B cell (primary cell): Measurements from ENCODE around the gene EEF1E1. TPM values are rescaled to one million over a fixed set of nuclear protein-coding genes. Genes with fewer than 3 reads are reported as not detected.

Experiments
- ATAC-seq: fragments of 200-7000 bp; cut with Tn5 transposase; one replicate; pipeline ENCODE4 v1.10.0; 2021; ENCODE audit warnings: low read depth, mild to moderate bottlenecking, moderate number of reproducible peaks, moderate library complexity
- CTCF ChIA-PET: fragments of 350-600 bp; sonication (Branson Sonifier 250); formaldehyde crosslinking; loops from one replicate; lab custom pipeline; 2021; ENCODE audit warnings: antibody characterized with exemption, inconsistent platforms; lab: Charles Lee
- POLR2A ChIA-PET: fragments of 350-600 bp; sonication (Branson Sonifier 250); formaldehyde crosslinking; loops from one replicate; lab custom pipeline; 2021; ENCODE audit warnings: antibody characterized with exemption; lab: Charles Lee
- DNase-seq: peaks from one replicate; pipeline ENCODE4 v3.0.0; 2013
- H2AFZ ChIP-seq: 2 replicates; pipeline ENCODE4 v1.6.1; 2012; ENCODE audit warnings: mild to moderate bottlenecking, low read depth, low read length; ENCODE audit not compliant: insufficient read depth, poor library complexity, severe bottlenecking
- H3K27ac ChIP-seq, 2 donors: 1 replicate in 1 of 2; 2 replicates in 1 of 2; pipeline ENCODE4 v1.5.1; 2012 to 2013; ENCODE audit warnings: low read length in 2 of 2, mild to moderate bottlenecking in 2 of 2, moderate library complexity in 1 of 2
- H3K27me3 ChIP-seq, 4 experiments: fragments of 200-600 bp in 1 of 4; sonication (generic) in 1 of 4; replicated peaks in 1 of 4; 1 replicate in 2 of 4; 2 replicates in 2 of 4; pipeline versions ENCODE4 v1.6.1 to v1.7.0; 2013 to 2016; ENCODE audit warnings: low read length in 3 of 4, mild to moderate bottlenecking in 2 of 4, mixed read lengths in 1 of 4, moderate library complexity in 1 of 4; ENCODE audit not compliant: insufficient read depth in 4 of 4, control insufficient read depth in 3 of 4; ENCODE audit errors: control extremely low read depth in 1 of 4
- H3K36me3 ChIP-seq, 2 experiments: replicated peaks in 1 of 2; 1 replicate in 1 of 2; 2 replicates in 1 of 2; pipeline versions ENCODE4 v1.6.1 to v1.7.1; 2013; ENCODE audit warnings: low read length in 1 of 2; ENCODE audit not compliant: insufficient read depth in 2 of 2, control insufficient read depth in 1 of 2; ENCODE audit errors: control extremely low read depth in 1 of 2, extremely low read depth in 1 of 2
- H3K4me1 ChIP-seq, 2 donors: fragments of 200-600 bp in 1 of 2; sonication (generic) in 1 of 2; 1 replicate in 1 of 2; 2 replicates in 1 of 2; pipeline versions ENCODE4 v1.5.1 to v1.6.1; 2013 to 2017; ENCODE audit warnings: low read length in 2 of 2; ENCODE audit not compliant: control insufficient read depth in 2 of 2, insufficient read depth in 2 of 2
- H3K4me2 ChIP-seq: replicated peaks from 2 replicates; pipeline ENCODE3; 2012; ENCODE audit warnings: mild to moderate bottlenecking, low read depth, low read length; ENCODE audit not compliant: poor library complexity, severe bottlenecking
- H3K4me3 ChIP-seq, 5 experiments: fragments of 200-600 bp in 1 of 5; sonication (generic) in 1 of 5; 1 replicate in 3 of 5; 2 replicates in 2 of 5; pipeline versions ENCODE4 v1.5.1 to v1.7.0; 2011 to 2016; ENCODE audit warnings: low read length in 4 of 5, mild to moderate bottlenecking in 4 of 5, low read depth in 2 of 5, control low read depth in 1 of 5, moderate library complexity in 1 of 5; ENCODE audit not compliant: insufficient read depth in 1 of 5; ENCODE audit errors: control extremely low read depth in 1 of 5, extremely low read depth in 1 of 5
- H3K79me2 ChIP-seq: fragments of 200-600 bp; sonication (generic); one replicate; pipeline ENCODE4 v1.6.0; 2016; ENCODE audit warnings: low read length; ENCODE audit not compliant: control insufficient read depth, insufficient read depth
- H3K9ac ChIP-seq: fragments of 200-600 bp; sonication (generic); 2 replicates; pipeline ENCODE4 v1.6.1; 2017; ENCODE audit warnings: mild to moderate bottlenecking, low read length, moderate library complexity
- H3K9me3 ChIP-seq, 3 donors: one replicate each; pipeline versions ENCODE4 v1.6.1 to v1.7.1; 2013; ENCODE audit warnings: low read length in 2 of 3; ENCODE audit not compliant: control insufficient read depth in 2 of 3, insufficient read depth in 1 of 3; ENCODE audit errors: control extremely low read depth in 1 of 3
- H4K20me1 ChIP-seq: 2 replicates; pipeline ENCODE4 v1.6.0; 2012; ENCODE audit warnings: mild to moderate bottlenecking, low read length; ENCODE audit not compliant: insufficient read depth, control insufficient read depth, poor library complexity, severe bottlenecking
- H3K27ac Mint-ChIP-seq: one replicate; pipeline ENCODE4 v1.8.0; 2021; ENCODE audit warnings: mixed read lengths
- H3K27me3 Mint-ChIP-seq: one replicate; pipeline ENCODE4 v1.8.0; 2021; ENCODE audit warnings: mixed read lengths
- H3K4me1 Mint-ChIP-seq: one replicate; pipeline ENCODE4 v1.8.0; 2021; ENCODE audit warnings: mixed read lengths
- H3K4me3 Mint-ChIP-seq: one replicate; pipeline ENCODE4 v1.8.0; 2021; ENCODE audit warnings: mixed read lengths
- H3K9me3 Mint-ChIP-seq: one replicate; pipeline ENCODE4 v1.8.0; 2022; ENCODE audit warnings: mixed read lengths; ENCODE audit not compliant: insufficient read depth
- CTCF ChIP-seq: fragments of 200-600 bp; IDR thresholded peaks from one replicate; pipeline ENCODE4 v1.8.0; 2022; ENCODE audit warnings: antibody characterized with exemption, mild to moderate bottlenecking
- EZH2 ChIP-seq: IDR thresholded peaks from 2 replicates; pipeline ENCODE4 v1.6.1; 2012; ENCODE audit warnings: borderline replicate concordance, low read depth, mild to moderate bottlenecking, moderate library complexity, low read length; ENCODE audit not compliant: insufficient read depth, poor library complexity, severe bottlenecking
- WGBS: methylation state at CpG from one replicate; pipeline ENCODE4 v1.1.5; 2013; ENCODE audit warnings: missing lambda C conversion rate; ENCODE audit not compliant: insufficient coverage; 5-methylcytosine and 5-hydroxymethylcytosine counted together
- intact Hi-C: fragments of 100-400 bp; cut with micrococcal nuclease; formaldehyde crosslinking; loops from one replicate; pipeline ENCODE4 v1.10.0; 2022
- polyA plus RNA-seq: library from polyadenylated mRNA; depleted of rRNA; stranded (reverse); fragments of >200 nt; gene quantifications from 2 replicates; pipeline ENCODE4 v1.2.3, GENCODE V29; 2012
- total RNA-seq, 2 donors: library from RNA; stranded (reverse); fragments of 120-200 nt in 1 of 2; gene quantifications; 1 replicate in 1 of 2; 2 replicates in 1 of 2; pipeline versions ENCODE4 v1.2.3 to v1.2.4, GENCODE V29; 2013 to 2022

Gene EEF1E1
- total and polyA plus RNA-seq, 2 donors (not counting 1 experiment from before 2014, with no cell fraction given): 20.1 to 23.1 TPM

GRCh38 chr6:8075704-8076103, 26.6 kb downstream of the EEF1E1 start:
- Histone ChIP-seq H3K36me3 (peaks cover 1 to 5% of the 10 kb centered on the region in 2 experiments), H3K27me3 (no peaks in the 10 kb centered on the region), H3K4me2 (no peak overlapping the region), H3K4me1 (peaks cover 3 to 5% of the 10 kb centered on the region in 2 donors), H2AFZ (no peak overlapping the region), H3K79me2 (no peaks in the 10 kb centered on the region), H3K27ac (no peak overlapping the region), H3K9me3 (no peaks in the 10 kb centered on the region), H3K9ac (no peak overlapping the region), H3K4me3 (no peak overlapping the region), H4K20me1 (no peaks in the 10 kb centered on the region)
- WGBS: 52% methylated on average over 2 of the region's 3 CpGs
- intact Hi-C loops: no loop called here
- ChIA-PET CTCF (no interaction called here), POLR2A (no interaction called here)
- Mint-ChIP-seq H3K9me3 (no peaks in the 10 kb centered on the region), H3K4me3 (no peak overlapping the region), H3K27me3 (no peaks in the 10 kb centered on the region), H3K4me1 (peaks cover 4% of the 10 kb centered on the region), H3K27ac (no peak overlapping the region)
- DNase-seq: no peak
- no peak for TF ChIP-seq CTCF
- no peak for TF ChIP-seq EZH2
- no peak for ATAC-seq

- H3K36me3 ChIP-seq: peaks cover 0 to 1% of the 10 kb centered on the region in 2 experiments
- no peaks in the 10 kb centered on the region for H4K20me1 ChIP-seq
- H3K9me3 Mint-ChIP-seq: no peaks in the 10 kb centered on the region
- no peaks in the 10 kb centered on the region for H3K9me3 ChIP-seq
- TF ChIP-seq CTCF (no peak), EZH2 (no peak)
- H3K4me3 Mint-ChIP-seq: no peak overlapping the region
- CTCF ChIA-PET: no interaction called here
- H3K79me2 ChIP-seq: no peaks in the 10 kb centered on the region
- H3K4me3 ChIP-seq: no peak overlapping the region
- no peaks in the 10 kb centered on the region for H3K27me3 ChIP-seq
- H3K4me1 Mint-ChIP-seq: peaks cover 4% of the 10 kb centered on the region
- no peak for DNase-seq
- intact Hi-C loops: no loop called here
- no peaks in the 10 kb centered on the region for H3K27me3 Mint-ChIP-seq
- no peak for ATAC-seq
- POLR2A ChIA-PET: no interaction called here
- H3K4me2 ChIP-seq: no peak overlapping the region
- H3K27ac ChIP-seq: no peak overlapping the region
- WGBS: no CpG with 5 or more reads among the region's 4 CpGs
- no peak overlapping the region for H3K9ac ChIP-seq
- H3K27ac Mint-ChIP-seq: no peak overlapping the region
- peaks cover 3 to 5% of the 10 kb centered on the region in 2 donors for H3K4me1 ChIP-seq
- H2AFZ ChIP-seq: no peak overlapping the region
These were observed 27.2 kb downstream of the EEF1E1 start for GRCh38 chr6:8075185-8075584.
